Measurements from ENCODE around the gene UQCRC1. TPM values are rescaled to one million over a fixed set of nuclear protein-coding genes. Genes with fewer than 3 reads are reported as not detected.

UQCRC1 gene
- total RNA-seq, 1 experiment from 2014 or later, result 243 TPM

- Histone ChIP-seq H3K4me3 (no peak overlapping the region), H3K9me3 (no peaks in the 10 kb centered on the region), H3K36me3 (peaks cover 9% of the 10 kb centered on the region), H3K27me3 (no peaks in the 10 kb centered on the region)
- no peak for DNase-seq
These were observed 16.1 kb downstream of the UQCRC1 start for GRCh38 chr3:48593337-48593736.

DNA sequence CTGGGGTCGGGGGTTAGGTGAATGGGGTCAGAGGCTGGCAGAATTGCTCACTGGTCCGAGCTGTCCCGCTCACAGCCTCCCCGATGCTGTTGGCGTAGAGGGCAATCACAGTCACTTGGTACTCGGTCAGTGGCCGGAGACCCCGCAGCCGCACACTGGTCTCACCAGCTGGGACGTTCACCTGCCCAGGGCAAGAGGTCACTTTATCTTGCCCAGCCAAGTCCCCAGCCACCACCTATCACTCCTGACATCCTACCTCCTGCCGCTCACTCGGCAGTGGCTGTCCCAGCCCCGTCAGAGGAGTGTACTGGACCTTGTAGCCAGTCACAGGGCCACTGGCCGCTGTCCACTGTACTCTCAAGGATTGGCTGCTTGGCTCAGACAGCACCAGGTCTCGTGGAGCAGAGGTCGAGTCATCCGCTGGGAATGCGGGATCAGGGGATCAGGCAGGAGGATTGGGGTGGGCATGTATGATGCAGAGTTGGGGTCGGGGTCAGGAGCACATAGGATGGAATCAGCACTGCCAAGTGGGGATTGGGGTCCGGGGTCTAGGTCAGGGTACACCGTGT is 16.8 kb downstream of the UQCRC1 start:
- Histone ChIP-seq H3K27me3 (no peaks in the 10 kb centered on the region), H3K9me3 (no peaks in the 10 kb centered on the region), H3K4me3 (no peak overlapping the region), H3K36me3 (peaks cover 3% of the 10 kb centered on the region)
- no peak for DNase-seq

- no peaks in the 10 kb centered on the region for H3K9me3 ChIP-seq
- no peak overlapping the region for H3K4me3 ChIP-seq
- H3K36me3 ChIP-seq, result no peaks in the 10 kb centered on the region
- no peak for DNase-seq
- no peaks in the 10 kb centered on the region for H3K27me3 ChIP-seq
These were observed 17.4 kb downstream of the UQCRC1 start for GRCh38 chr3:48591886-48592518.

DNA sequence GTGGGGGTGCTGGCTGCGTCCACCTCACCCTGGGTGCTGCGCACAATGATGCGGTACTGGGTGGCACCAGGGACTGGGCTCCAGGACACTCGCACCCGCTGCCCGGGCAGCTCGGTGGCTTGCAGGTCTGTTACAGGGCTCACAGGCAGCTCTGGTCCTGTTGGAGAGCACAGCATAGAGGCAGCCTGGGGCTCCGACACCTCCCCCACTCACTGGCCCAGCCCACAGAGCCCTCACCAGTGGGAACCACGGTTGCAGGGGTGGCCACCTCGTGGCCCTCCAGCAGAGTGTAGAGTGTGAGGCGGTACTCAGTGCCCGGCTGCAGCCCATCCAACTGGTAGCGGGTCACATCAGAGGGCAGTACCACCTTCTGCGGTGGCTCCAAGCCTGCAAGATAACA is 18.0 kb downstream of the UQCRC1 start:
- no peaks in the 10 kb centered on the region for H3K9me3 ChIP-seq
- DNase-seq, result no peak
- H3K27me3 ChIP-seq, result no peaks in the 10 kb centered on the region
- no peaks in the 10 kb centered on the region for H3K36me3 ChIP-seq
- H3K4me3 ChIP-seq, result no peak overlapping the region

DNA sequence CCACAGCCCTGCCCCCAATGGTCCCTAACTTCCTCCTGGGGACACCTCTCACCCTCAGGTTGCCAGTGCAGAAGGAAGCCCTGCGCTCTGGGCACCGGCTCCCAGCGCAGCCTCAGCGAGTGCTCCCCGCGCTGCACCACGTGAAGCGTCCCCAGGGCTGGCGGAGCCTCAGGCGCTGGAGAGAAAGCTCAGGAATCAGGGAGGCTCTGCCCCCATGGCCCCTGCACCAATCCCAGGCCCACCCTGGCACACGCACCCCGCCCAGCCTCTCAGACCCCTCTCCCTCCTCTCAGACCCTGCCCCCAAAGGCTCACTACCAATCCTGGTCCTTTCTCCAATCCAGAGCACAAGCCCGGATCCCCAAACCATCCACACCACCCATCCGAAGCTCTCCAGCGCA is 21.2 kb downstream of the UQCRC1 start:
- H3K9me3 ChIP-seq, result no peaks in the 10 kb centered on the region
- DNase-seq, result no peak
- H3K36me3 ChIP-seq, result no peaks in the 10 kb centered on the region

GRCh38 chr3:48587686-48588085 is 21.8 kb downstream of the UQCRC1 start:
- Histone ChIP-seq H3K36me3 (no peaks in the 10 kb centered on the region), H3K27me3 (no peaks in the 10 kb centered on the region), H3K4me3 (no peak overlapping the region), H3K9me3 (no peaks in the 10 kb centered on the region)
- DNase-seq, result no peak

More for the DNA sequence above, 21.2 kb downstream of the UQCRC1 start:
- Histone ChIP-seq H3K4me3 (no peak overlapping the region), H3K27me3 (no peaks in the 10 kb centered on the region)

- H3K27me3 ChIP-seq, result no peaks in the 10 kb centered on the region
- H3K9me3 ChIP-seq, result no peaks in the 10 kb centered on the region
- H3K36me3 ChIP-seq, result no peaks in the 10 kb centered on the region
- DNase-seq, result no peak
- no peak overlapping the region for H3K4me3 ChIP-seq
These were observed 24.0 kb downstream of the UQCRC1 start for GRCh38 chr3:48585411-48585810.

DNA sequence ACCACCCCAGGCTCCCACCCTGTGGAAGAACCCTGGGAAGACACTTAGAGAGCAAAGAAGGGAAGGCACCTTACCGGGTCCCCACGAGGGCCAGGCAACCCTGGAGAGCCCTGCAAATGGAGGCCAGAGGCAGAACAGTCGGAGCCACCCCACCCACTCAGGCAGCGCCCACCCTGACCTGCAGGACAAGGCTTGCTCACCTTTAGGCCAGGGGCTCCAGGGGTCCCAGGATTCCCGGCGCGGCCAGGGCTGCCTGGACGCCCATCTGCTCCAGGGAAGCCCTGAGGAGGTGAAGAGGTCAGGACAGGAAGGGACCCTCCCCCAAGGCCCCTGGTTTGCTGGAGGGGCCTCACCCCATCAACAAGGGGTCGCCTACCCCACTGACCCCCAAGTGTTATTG is 24.6 kb downstream of the UQCRC1 start:
- Histone ChIP-seq H3K27me3 (no peaks in the 10 kb centered on the region), H3K9me3 (no peaks in the 10 kb centered on the region), H3K4me3 (no peak overlapping the region), H3K36me3 (no peaks in the 10 kb centered on the region)
- no peak for DNase-seq

DNA sequence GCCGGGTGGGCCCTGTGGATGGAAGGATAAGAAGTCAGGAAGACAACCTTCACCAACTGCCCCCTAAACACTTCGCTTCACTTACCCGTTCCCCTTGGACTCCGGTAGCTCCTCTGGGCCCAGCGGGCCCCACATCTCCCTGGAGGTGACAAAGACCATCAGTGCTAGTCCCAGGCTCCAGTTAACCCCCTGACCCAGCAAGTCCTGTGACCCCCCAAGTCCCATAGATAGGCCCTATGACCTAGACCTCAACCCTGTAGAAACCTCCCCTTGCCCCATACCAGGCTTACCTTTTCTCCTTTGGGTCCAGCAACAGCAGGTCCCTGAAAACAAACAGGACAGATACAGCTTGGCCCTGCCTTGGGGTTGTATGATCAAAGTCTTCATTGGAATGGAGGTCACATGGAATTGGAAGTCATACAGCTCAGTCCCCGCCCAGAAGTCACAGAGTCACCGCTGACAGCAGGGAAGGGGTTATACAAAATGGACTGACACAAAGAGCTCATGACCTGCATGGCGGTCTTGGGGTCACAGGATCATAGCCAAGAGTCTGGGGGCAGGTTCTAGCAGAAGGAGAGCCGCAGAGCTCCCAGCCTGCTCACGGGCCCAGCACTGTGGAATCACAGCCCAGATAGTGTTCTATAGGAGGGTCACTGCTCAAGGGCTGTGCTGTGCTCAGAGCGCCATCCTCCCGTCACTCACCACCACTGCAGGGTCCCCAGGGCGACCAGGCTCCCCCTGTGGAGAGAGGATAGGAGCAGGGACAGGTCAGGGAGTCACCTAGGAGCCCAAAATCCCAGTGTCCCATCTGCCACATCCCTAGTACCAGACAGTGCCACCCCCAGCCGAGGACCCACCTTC is 27.6 kb downstream of the UQCRC1 start:
- H3K4me3 ChIP-seq, result no peak overlapping the region
- H3K27me3 ChIP-seq, result no peaks in the 10 kb centered on the region
- no peaks in the 10 kb centered on the region for H3K9me3 ChIP-seq
- no peaks in the 10 kb centered on the region for H3K36me3 ChIP-seq
- DNase-seq, result no peak

DNA sequence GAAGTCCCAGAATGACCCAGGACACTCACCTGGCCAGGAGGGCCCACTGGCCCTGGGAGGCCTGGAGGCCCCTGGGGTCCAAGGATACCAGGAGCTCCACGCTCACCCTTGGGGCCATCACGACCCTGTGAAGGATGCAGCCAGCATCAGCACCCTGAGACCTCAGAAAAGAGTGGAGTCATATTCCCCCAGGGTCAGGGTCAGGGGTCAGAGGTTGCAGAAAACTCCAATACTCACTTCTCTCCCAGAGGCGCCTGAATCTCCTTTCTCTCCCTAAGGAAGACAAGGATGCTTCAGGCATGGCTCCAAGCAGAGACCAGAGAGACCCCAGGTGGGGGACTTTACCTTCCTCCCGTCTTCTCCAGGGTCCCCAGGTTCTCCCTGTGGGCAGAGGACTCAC is 32.8 kb downstream of the UQCRC1 start:
- Histone ChIP-seq H3K4me3 (no peak overlapping the region), H3K9me3 (no peaks in the 10 kb centered on the region), H3K36me3 (no peaks in the 10 kb centered on the region), H3K27me3 (no peaks in the 10 kb centered on the region)
- DNase-seq, result no peak

- Histone ChIP-seq H3K36me3 (no peaks in the 10 kb centered on the region), H3K4me3 (no peak overlapping the region), H3K9me3 (no peaks in the 10 kb centered on the region), H3K27me3 (no peaks in the 10 kb centered on the region)
- DNase-seq, result no peak
These were observed 34.1 kb downstream of the UQCRC1 start for GRCh38 chr3:48575366-48575765.

DNA sequence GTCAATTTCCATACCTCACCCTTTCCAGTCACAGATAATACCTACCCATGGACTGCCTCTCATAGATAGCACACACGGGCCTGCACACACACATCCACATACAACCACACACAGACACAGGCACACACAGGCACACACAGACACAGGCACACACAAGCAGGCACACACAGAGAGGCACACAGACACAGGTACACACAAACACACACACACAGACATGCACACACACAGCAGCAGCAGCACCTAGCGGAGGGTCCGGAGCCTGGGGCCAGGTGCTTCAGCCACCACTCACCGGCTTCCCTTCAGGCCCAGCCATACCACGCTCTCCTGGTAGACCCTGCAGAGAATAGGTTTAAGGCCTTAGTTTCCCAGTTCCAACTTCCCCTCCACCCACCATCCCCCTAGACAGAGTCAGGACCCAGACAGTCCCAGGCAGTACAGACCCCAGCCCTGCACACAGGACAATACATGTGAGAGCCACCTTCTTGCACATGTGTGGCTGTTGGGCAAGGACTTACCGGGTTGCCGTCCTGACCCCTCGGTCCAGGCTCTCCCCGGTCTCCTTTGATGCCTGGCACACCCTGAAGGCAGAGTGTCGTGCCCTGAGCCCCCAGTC is 35.4 kb downstream of the UQCRC1 start:
- Histone ChIP-seq H3K27me3 (no peaks in the 10 kb centered on the region), H3K36me3 (no peaks in the 10 kb centered on the region), H3K4me3 (no peak overlapping the region), H3K9me3 (no peaks in the 10 kb centered on the region)
- DNase-seq, result no peak

DNA sequence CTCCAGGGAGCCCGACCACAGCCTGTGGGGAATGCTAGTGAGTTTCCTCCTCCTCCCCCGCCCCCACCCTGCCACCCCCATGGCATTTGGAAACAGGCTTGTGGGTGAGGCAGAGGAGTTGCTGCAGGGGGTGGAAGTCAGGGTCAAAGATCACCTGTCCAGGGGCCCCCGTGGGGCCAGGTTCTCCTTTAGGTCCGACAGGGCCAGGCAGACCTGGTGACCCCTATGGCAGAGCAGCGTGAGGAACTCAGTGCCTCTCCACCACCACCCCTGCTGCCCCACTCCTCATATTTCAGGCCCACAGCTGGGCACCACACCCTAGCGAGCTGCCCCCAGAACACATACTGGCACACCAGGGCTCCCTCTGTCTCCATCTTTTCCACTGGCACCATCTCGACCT is 36.9 kb downstream of the UQCRC1 start:
- H3K27me3 ChIP-seq, result no peaks in the 10 kb centered on the region
- H3K9me3 ChIP-seq, result no peaks in the 10 kb centered on the region
- no peaks in the 10 kb centered on the region for H3K36me3 ChIP-seq

GRCh38 chr3:48571938-48572337 is 37.5 kb downstream of the UQCRC1 start:
- Histone ChIP-seq H3K9me3 (no peaks in the 10 kb centered on the region), H3K36me3 (no peaks in the 10 kb centered on the region), H3K27me3 (no peaks in the 10 kb centered on the region), H3K4me3 (no peak overlapping the region)
- DNase-seq, result no peak

More for the DNA sequence above, 36.9 kb downstream of the UQCRC1 start:
- no peak overlapping the region for H3K4me3 ChIP-seq
- DNase-seq, result no peak

- H3K27me3 ChIP-seq, result no peaks in the 10 kb centered on the region
- DNase-seq, result no peak
- no peaks in the 10 kb centered on the region for H3K36me3 ChIP-seq
- no peak overlapping the region for H3K4me3 ChIP-seq
- no peaks in the 10 kb centered on the region for H3K9me3 ChIP-seq
These were observed 39.5 kb downstream of the UQCRC1 start for GRCh38 chr3:48569808-48570450.

- no peak for DNase-seq
- Histone ChIP-seq H3K4me3 (no peak overlapping the region), H3K36me3 (no peaks in the 10 kb centered on the region), H3K27me3 (no peaks in the 10 kb centered on the region), H3K9me3 (no peaks in the 10 kb centered on the region)
These were observed 40.0 kb downstream of the UQCRC1 start for GRCh38 chr3:48569400-48569799.

DNA sequence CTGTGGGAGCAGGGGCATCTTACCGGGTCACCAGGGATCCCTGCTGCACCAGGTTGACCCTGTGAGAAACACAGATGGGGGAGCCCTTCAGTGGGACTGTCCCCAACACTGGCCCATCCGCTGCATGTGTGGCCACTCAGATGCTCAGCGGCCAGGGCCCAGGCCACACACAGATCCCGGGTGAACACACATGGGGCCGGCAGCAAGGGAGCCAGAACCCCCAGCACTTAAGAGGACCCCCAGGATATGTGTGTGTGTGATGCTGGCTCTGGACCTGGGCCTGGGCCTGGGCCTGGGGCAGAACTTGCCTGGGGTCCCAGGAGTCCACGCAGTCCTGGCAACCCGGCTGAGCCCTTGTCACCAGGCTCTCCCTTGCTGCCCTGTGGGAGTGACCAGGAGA is 41.0 kb downstream of the UQCRC1 start:
- DNase-seq, result no peak
- no peak overlapping the region for H3K4me3 ChIP-seq
- no peaks in the 10 kb centered on the region for H3K27me3 ChIP-seq
- no peaks in the 10 kb centered on the region for H3K9me3 ChIP-seq
- H3K36me3 ChIP-seq, result no peaks in the 10 kb centered on the region

Measured in MG63 (cell line).